ENCODE data around the gene ACP7. TPM values are rescaled to one million over a fixed set of nuclear protein-coding genes. Genes with fewer than 3 reads are reported as not detected.

The ACP7 gene
- total RNA-seq, 1 donor from 2014 or later: not detected

Other genes starting within 250 kb of the ACP7 start
- 285 and 314 TPM in 2 replicates for gene HNRNPL, start 234.4 kb upstream of the ACP7 start, total RNA-seq
- gene RINL, start 206.1 kb upstream of the ACP7 start, total RNA-seq: 0.91 and 1.3 TPM in 2 replicates
- gene SIRT2, start 184.8 kb upstream of the ACP7 start, total RNA-seq: 35.3 and 35.7 TPM in 2 replicates
- 19.3 and 21.7 TPM in 2 replicates for gene NFKBIB, start 184.4 kb upstream of the ACP7 start, total RNA-seq
- 0.36 and 0.89 TPM in 2 replicates for gene CCER2, start 172.2 kb upstream of the ACP7 start, total RNA-seq
- 21.1 and 24.8 TPM in 2 replicates for gene SARS2, start 153.6 kb upstream of the ACP7 start, total RNA-seq
- 57.5 and 59.5 TPM in 2 replicates for gene MRPS12, start 153.4 kb upstream of the ACP7 start, total RNA-seq
- 14.7 and 15.9 TPM in 2 replicates for gene FBXO17, start 108.6 kb upstream of the ACP7 start, total RNA-seq
- 4.1 and 7.1 TPM in 2 replicates for gene FBXO27, start 51.8 kb upstream of the ACP7 start, total RNA-seq
- 48.0 and 51.1 TPM in 2 replicates for gene PAK4, start 41.4 kb downstream of the ACP7 start, total RNA-seq
- gene NCCRP1, start 112.6 kb downstream of the ACP7 start, total RNA-seq: not detected in 2 replicates
- not detected in 2 replicates for gene SYCN, start 119.9 kb downstream of the ACP7 start, total RNA-seq
- not detected in 2 replicates for gene IFNL3, start 160.6 kb downstream of the ACP7 start, total RNA-seq
- gene IFNL4, start 164.5 kb downstream of the ACP7 start, total RNA-seq: not detected in 2 replicates
- not detected in 2 replicates for gene IFNL2, start 184.0 kb downstream of the ACP7 start, total RNA-seq
- 0.52 and 1.3 TPM in 2 replicates for gene IFNL1, start 212.0 kb downstream of the ACP7 start, total RNA-seq
- 1.5 and 2.0 TPM in 2 replicates for gene LRFN1, start 236.5 kb downstream of the ACP7 start, total RNA-seq